ENCODE data around the gene SARM1. TPM values are rescaled to one million over a fixed set of nuclear protein-coding genes. Genes with fewer than 3 reads are reported as not detected.

SARM1 gene
- total RNA-seq, 1 experiment from 2014 or later = 5.1 TPM

DNA sequence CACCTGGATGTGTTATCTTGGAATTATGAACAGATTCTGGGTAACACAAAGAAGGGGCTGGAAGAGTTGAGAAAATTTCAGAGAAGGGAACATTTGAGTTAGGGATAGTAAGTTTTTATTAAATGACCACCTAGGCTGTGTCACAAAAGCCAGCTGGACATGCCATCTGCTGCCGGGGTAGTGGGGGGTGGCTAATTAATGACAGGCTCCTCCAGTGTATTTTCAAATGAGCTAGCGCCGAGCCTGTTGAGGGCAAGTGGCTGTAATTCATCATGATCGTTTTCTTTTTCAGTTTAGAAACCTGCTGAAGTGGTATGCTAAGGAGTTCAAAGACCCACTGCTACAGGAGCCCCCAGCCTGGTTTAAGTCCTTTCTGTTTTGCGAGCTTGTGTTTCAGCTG is 46.3 kb upstream of the SARM1 start:
- peaks cover 3% of the 10 kb centered on the region for H4K20me1 ChIP-seq (ENCODE audit: control insufficient read depth, insufficient read depth, insufficient read length)
- no peak overlapping the region for H2BK120ac ChIP-seq (ENCODE audit: low read depth, low read length, poor library complexity, severe bottlenecking)
- TF ChIP-seq, protein P1, sequence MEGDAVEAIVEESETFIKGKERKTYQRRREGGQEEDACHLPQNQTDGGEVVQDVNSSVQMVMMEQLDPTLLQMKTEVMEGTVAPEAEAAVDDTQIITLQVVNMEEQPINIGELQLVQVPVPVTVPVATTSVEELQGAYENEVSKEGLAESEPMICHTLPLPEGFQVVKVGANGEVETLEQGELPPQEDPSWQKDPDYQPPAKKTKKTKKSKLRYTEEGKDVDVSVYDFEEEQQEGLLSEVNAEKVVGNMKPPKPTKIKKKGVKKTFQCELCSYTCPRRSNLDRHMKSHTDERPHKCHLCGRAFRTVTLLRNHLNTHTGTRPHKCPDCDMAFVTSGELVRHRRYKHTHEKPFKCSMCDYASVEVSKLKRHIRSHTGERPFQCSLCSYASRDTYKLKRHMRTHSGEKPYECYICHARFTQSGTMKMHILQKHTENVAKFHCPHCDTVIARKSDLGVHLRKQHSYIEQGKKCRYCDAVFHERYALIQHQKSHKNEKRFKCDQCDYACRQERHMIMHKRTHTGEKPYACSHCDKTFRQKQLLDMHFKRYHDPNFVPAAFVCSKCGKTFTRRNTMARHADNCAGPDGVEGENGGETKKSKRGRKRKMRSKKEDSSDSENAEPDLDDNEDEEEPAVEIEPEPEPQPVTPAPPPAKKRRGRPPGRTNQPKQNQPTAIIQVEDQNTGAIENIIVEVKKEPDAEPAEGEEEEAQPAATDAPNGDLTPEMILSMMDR (conservative IDR thresholded peaks at IDR 0.05) = no peak
- H3K23me2 ChIP-seq (ENCODE audit: insufficient read length, low read depth, low read length, poor library complexity, severe bottlenecking) = peaks cover 6% of the 10 kb centered on the region
- peak; percentile 5 for DNase-seq
- no peak overlapping the region for H3K9ac ChIP-seq (ENCODE audit: extremely low read depth, insufficient read length, low read length)
- no peak overlapping the region for H3T11ph ChIP-seq (ENCODE audit: low read length)
- no peak overlapping the region for H3K14ac ChIP-seq (ENCODE audit: insufficient read depth, low read length)
- no peak overlapping the region for H2AFZ ChIP-seq (ENCODE audit: low read length)
- no peaks in the 10 kb centered on the region for H3K27me3 ChIP-seq (ENCODE audit: insufficient read depth, low read length)
- H3K4ac ChIP-seq (ENCODE audit: low read depth, low read length) = no peak overlapping the region
- H3K79me1 ChIP-seq (ENCODE audit: insufficient read depth, low read depth, low read length, poor library complexity, severe bottlenecking) = peaks cover 9% of the 10 kb centered on the region
- H4K91ac ChIP-seq (ENCODE audit: insufficient read length, low read depth, low read length) = no peak overlapping the region
- no peak overlapping the region for H3K4me3 Mint-ChIP-seq
- H3K36me3 Mint-ChIP-seq (ENCODE audit: insufficient read depth in 1 of 3, low read depth in 3 of 3) = peaks cover 35 to 65% (median 60%) of the 10 kb centered on the region in 3 experiments; a peak in 6 of 7 replicates
- H2BK20ac ChIP-seq (ENCODE audit: low read depth, low read length, poor library complexity, severe bottlenecking) = no peak overlapping the region
- no peak overlapping the region for H2BK12ac ChIP-seq (ENCODE audit: insufficient read length, low read depth, low read length)
- no peaks in the 10 kb centered on the region for H3K9me3 ChIP-seq (ENCODE audit: control insufficient read depth, low read depth, low read length)
- no peaks in the 10 kb centered on the region for H3K27me3 Mint-ChIP-seq (ENCODE audit: low read depth)
- peak overlapping the region in 2 of 3 experiments; percentile 10 to 22; a peak in 2 of 7 replicates for H3K27ac Mint-ChIP-seq
- WGBS (ENCODE audit: extremely low coverage, insufficient read length, low lambda C conversion rate) = no CpG with 5 or more reads among the region's 5 CpGs
- H3K4me1 ChIP-seq (ENCODE audit: insufficient read depth, low read length) = peaks cover 6% of the 10 kb centered on the region
- H2BK15ac ChIP-seq (ENCODE audit: low read depth, low read length) = no peak overlapping the region
- no peak overlapping the region for H2BK5ac ChIP-seq (ENCODE audit: insufficient read length, low read length)
- H3K18ac ChIP-seq (ENCODE audit: insufficient read length, low read depth, low read length) = no peak overlapping the region
- no peak overlapping the region for H2AK5ac ChIP-seq (ENCODE audit: insufficient read length, low read length)
- H3K4me1 Mint-ChIP-seq = peaks cover 26 to 28% of the 10 kb centered on the region in 2 experiments
- H4K5ac ChIP-seq (ENCODE audit: insufficient read length, low read depth, low read length) = no peak overlapping the region
- peaks cover 46% of the 10 kb centered on the region for H3K79me2 ChIP-seq (ENCODE audit: insufficient read depth, low read length)
- H3K9me3 Mint-ChIP-seq = no peaks in the 10 kb centered on the region
- no peak overlapping the region for H3K4me2 ChIP-seq (ENCODE audit: insufficient read depth, insufficient read length, low read length)
- H3K56ac ChIP-seq (ENCODE audit: insufficient read length, low read depth, low read length) = no peak overlapping the region
- H3K27ac ChIP-seq (ENCODE audit: insufficient read length, low read depth, low read length) = no peak overlapping the region
- no peak overlapping the region for H4K8ac ChIP-seq (replicated peaks; ENCODE audit: insufficient read length, low read depth, low read length)
- no peak overlapping the region for H3K23ac ChIP-seq (ENCODE audit: insufficient read length, low read depth, low read length)

All from H9 (cell line).